KOPT-K1 (cell line): Measurements from ENCODE around the gene FSIP1.

Experiments used
- H3K27ac ChIP-seq: fragments of 200-600 bp; sonication (generic); 2 replicates; pipeline ENCODE4 v1.5.1; 2016; ENCODE audit warnings: antibody characterized with exemption, mild to moderate bottlenecking, low read depth, low read length; ENCODE audit not compliant: poor library complexity, severe bottlenecking
- H3K36me3 ChIP-seq: fragments of 200-600 bp; sonication (generic); 2 replicates; pipeline ENCODE4 v1.5.1; 2017; ENCODE audit warnings: antibody characterized with exemption, mild to moderate bottlenecking, low read length, moderate library complexity; ENCODE audit not compliant: insufficient read depth
- H3K9me3 ChIP-seq: fragments of 200-600 bp; sonication (generic); 2 replicates; pipeline ENCODE4 v1.5.1; 2017; ENCODE audit warnings: antibody characterized with exemption, low read length, mild to moderate bottlenecking; ENCODE audit not compliant: insufficient read depth, poor library complexity, severe bottlenecking

Gene FSIP1

DNA sequence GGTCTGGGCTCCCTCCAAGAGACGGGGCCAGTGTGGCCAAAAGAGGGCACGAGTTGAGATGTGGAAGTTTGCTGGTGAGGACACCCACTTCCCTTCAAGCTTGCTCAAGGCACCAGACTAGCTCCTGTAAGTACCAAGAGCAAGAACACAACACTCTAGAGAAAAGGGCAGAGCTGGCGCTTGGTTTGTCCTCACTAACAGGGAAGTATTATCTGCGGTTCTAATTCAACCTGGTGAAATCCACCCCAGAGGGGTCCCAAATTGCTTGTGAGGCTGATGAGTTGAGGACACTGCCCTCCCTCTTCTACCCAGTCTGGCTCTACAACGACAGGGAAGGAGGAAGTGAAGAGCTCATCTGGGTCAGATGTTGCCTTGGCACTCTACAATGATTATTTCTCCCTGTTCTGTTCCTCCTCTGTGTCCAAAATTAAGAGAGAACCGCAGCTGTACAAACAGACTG lies 16.9 kb upstream of the FSIP1 start:
- H3K9me3 ChIP-seq, result no peaks in the 10 kb centered on the region
- no peaks in the 10 kb centered on the region for H3K36me3 ChIP-seq
- H3K27ac ChIP-seq, result no peak overlapping the region

DNA sequence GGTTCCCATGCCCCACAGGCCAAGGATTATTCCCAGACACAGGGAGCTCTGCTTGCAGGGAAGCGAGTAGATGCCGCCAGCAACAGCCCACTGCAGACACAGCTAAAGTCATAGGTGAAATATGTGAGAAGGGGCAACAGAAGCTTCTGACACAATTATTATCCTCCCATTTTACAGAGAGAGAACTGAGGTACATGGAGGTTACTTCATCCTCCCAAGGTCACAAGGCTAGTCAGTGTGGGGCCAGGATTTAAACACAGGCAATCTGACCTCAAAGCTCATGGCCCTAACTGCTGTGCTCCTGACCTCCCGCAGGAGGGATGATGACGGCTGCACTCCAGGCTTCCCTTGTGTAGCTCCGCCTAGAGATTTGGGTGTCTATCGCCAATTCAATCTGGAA lies 15.7 kb upstream of the FSIP1 start:
- Histone ChIP-seq H3K9me3 (no peaks in the 10 kb centered on the region), H3K36me3 (no peaks in the 10 kb centered on the region), H3K27ac (no peak overlapping the region)

GRCh38 chr15:39797407-39797806 lies 14.8 kb upstream of the FSIP1 start:
- no peaks in the 10 kb centered on the region for H3K9me3 ChIP-seq
- no peak overlapping the region for H3K27ac ChIP-seq
- no peaks in the 10 kb centered on the region for H3K36me3 ChIP-seq

- Histone ChIP-seq H3K36me3 (no peaks in the 10 kb centered on the region), H3K9me3 (no peaks in the 10 kb centered on the region), H3K27ac (no peak overlapping the region)
Measured at GRCh38 chr15:39796601-39797000, 14.0 kb upstream of the FSIP1 start.

- no peaks in the 10 kb centered on the region for H3K9me3 ChIP-seq
- no peaks in the 10 kb centered on the region for H3K36me3 ChIP-seq
- no peak overlapping the region for H3K27ac ChIP-seq
Measured at GRCh38 chr15:39795486-39795885, 12.8 kb upstream of the FSIP1 start.

DNA sequence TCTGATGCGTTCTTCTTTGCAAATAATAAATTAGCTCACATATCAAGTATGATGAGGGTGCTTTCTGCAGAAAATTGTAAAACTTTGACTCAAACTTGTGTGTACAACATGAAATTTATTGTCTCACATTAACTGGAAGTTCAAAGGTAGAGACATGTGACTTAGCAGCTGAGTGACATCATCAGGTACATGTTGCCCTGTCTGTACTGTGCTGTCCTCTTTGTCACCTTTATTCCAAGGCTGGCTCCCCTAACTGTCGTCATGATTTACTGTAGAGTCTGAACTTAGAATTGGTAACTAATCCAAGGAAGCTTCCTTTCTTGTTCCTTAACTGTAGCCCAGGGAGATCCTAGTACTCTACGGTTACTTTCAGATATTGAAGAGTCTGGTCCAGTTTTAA lies 12.3 kb upstream of the FSIP1 start:
- Histone ChIP-seq H3K36me3 (no peaks in the 10 kb centered on the region), H3K9me3 (no peaks in the 10 kb centered on the region), H3K27ac (no peak overlapping the region)

GRCh38 chr15:39793923-39794322 lies 11.3 kb upstream of the FSIP1 start:
- no peaks in the 10 kb centered on the region for H3K36me3 ChIP-seq
- no peaks in the 10 kb centered on the region for H3K9me3 ChIP-seq
- no peak overlapping the region for H3K27ac ChIP-seq

- H3K36me3 ChIP-seq, result no peaks in the 10 kb centered on the region
- H3K27ac ChIP-seq, result no peak overlapping the region
- H3K9me3 ChIP-seq, result no peaks in the 10 kb centered on the region
Measured at GRCh38 chr15:39792844-39793335, 10.2 kb upstream of the FSIP1 start.

DNA sequence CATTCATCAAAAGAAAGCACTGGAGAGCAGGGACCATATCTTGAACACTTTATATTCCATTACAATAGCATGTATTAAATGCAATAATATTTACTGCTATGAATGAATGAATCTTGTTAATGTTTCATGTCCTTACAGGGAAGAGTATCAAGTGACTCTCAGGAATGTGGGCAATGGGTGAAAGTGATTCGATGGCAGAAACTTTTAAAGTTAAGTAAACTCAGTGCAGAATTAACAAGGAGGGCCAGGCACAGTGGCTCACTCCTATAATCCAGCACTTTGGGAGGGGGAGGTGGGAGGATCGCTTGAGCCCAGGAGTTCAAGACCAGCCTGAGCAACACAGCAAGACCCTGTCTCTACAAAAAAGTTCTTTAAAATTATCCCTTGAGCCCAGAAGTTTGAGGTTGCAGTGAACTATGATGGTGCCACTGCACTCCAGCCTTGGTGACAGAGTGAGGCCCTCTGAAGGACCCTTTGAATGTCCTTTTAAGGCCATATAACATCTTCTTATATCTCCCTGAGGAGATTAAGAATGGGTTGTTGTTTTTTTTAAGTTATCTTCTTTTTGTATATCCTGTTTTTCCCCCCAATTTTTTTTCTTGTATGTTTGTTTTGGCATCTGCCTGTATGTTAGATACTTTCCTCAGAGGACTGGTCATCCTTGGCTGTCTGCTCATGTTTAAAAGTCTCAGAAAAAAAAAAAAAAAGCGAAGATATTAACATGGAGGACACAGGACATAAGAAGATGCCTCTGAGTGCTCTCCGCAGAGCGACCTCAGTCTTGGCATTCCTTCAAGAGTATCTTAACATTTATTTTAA lies 9.6 kb upstream of the FSIP1 start:
- H3K36me3 ChIP-seq, result no peaks in the 10 kb centered on the region
- no peak overlapping the region for H3K27ac ChIP-seq
- H3K9me3 ChIP-seq, result no peaks in the 10 kb centered on the region

GRCh38 chr15:39789736-39790135 lies 7.1 kb upstream of the FSIP1 start:
- Histone ChIP-seq H3K36me3 (0 out of 2 replicates have a peak, but pooled peaks cover 14% of the 10 kb centered on the region), H3K9me3 (no peaks in the 10 kb centered on the region), H3K27ac (no peak overlapping the region)

DNA sequence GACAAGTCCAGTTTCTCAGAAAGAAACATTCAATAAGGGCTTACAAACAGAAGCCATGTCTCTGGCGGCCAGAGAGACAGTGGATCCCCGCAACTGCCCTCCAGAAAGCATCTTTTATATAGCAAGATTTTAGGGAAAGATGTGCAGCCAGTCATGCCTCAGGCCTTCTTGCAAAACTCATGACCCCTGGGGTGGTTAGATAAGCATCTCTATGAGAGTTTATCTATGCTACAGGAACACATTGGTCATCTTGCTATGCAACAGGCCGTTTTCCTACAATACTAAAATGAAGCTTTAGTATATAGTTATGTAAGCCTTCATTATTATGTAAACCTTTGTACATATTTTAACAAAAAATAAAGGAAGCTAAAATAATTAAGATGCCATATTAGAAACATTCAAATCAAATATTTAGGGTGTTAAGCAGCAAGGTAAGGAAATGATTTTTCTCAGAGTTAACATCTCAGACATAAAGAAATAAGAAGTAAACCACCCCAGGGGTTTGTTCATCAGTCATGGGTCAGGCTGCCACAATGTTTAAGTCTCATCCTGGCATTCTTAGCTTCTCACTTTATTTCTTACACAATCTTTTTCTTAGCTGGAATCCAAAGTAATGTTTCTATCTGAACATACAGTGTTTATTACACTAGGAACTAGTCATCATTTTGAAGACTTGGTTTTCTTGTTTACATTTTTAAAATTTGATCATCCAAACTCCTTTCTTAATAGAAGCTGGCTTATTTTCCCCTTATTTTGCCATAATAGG lies 6.3 kb upstream of the FSIP1 start:
- Histone ChIP-seq H3K36me3 (0 out of 2 replicates have a peak, but pooled peaks cover 14% of the 10 kb centered on the region), H3K9me3 (no peaks in the 10 kb centered on the region), H3K27ac (no peak overlapping the region)

- Histone ChIP-seq H3K9me3 (no peaks in the 10 kb centered on the region), H3K36me3 (0 out of 2 replicates have a peak, but pooled peaks cover 14% of the 10 kb centered on the region), H3K27ac (no peak overlapping the region)
Measured at GRCh38 chr15:39788108-39788507, 5.5 kb upstream of the FSIP1 start.

- H3K9me3 ChIP-seq, result no peaks in the 10 kb centered on the region
- 0 out of 2 replicates have a peak, but pooled peaks cover 14% of the 10 kb centered on the region for H3K36me3 ChIP-seq
- no peak overlapping the region for H3K27ac ChIP-seq
Measured at GRCh38 chr15:39787479-39787878, 4.8 kb upstream of the FSIP1 start.

DNA sequence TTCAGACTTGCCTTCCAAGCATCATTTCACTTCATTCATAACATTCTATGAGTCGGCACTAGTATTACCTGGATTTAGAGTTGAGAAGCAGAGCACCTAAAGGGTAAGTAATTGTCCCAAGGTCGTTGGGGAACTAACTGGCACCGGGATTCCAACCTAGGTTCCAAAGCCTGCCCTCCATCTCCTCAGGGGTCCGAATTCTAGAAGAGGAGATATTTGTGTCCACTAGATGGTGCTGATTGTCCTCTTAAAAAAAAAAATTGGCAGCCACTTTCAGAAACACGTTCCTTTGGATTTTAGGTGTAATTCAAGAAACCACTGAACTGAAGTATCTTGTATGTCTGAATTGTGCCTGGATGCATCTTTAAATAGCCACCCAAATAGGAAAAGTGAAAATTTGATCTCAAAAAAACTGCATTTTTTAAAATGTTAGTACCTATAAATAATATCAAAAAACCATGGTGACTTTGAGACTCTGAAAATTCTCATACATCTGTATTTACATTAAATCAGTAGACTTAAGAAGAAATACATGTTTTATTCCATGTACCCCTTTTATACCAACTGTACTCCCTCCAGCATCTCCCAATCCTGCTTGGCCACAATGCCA lies 3.9 kb upstream of the FSIP1 start:
- Histone ChIP-seq H3K27ac (no peak overlapping the region), H3K36me3 (0 out of 2 replicates have a peak, but pooled peaks cover 14% of the 10 kb centered on the region), H3K9me3 (no peaks in the 10 kb centered on the region)

GRCh38 chr15:39785841-39786240 lies 3.2 kb upstream of the FSIP1 start:
- Histone ChIP-seq H3K9me3 (no peaks in the 10 kb centered on the region), H3K27ac (no peak overlapping the region), H3K36me3 (0 out of 2 replicates have a peak, but pooled peaks cover 14% of the 10 kb centered on the region)
